ENCODE measurements around the gene UNC5CL. TPM values are rescaled to one million over a fixed set of nuclear protein-coding genes. Genes with fewer than 3 reads are reported as not detected.

Gene UNC5CL
- total and polyA plus RNA-seq, 2 donors (not counting 1 experiment from before 2014, with no cell fraction given): 0.01 to 0.17 TPM

DNA sequence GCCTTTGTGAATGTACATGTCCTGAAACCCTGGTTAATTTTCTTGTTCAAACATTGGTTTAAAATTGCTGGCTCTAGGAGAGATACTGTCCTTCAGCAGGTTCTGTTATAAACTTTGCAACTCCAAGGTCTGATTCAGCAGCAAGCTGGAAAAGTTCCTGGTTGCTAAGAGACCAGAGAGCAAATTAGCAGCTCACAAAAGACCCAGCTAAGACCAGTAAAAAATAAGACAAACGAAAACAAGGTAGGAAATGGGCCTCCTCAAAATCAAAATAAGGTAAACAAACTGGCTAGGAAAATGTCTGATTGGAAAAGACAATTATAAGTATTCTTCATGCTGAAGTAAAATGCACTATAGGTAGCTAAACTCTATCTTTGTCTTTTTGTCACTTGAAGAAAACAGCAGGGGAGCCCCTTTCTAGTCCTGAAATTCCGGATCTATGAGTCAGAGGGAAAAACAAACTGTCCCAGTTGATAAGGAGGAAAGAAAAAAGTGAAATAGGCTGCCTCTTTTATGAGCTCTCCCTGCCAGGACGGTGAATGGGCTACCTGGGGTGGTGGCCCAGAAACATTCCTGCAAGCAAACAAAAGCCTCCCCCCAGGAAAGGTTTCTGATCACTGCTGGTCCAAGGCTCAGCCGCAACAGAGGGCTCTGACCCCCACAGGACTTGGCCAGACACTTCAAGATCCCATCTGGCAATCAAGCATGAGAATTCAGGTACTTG is 41.6 kb downstream of the UNC5CL start:
- Histone ChIP-seq H3K27ac (ENCODE audit: insufficient read depth, low read length) (no peak overlapping the region), H3K9ac (ENCODE audit: insufficient read depth, low read length) (no peak overlapping the region)

GRCh38 chr6:40996591-40997233 is 42.3 kb downstream of the UNC5CL start:
- H3K36me3 ChIP-seq (ENCODE audit: control insufficient read depth, insufficient read depth, low read length): no peaks in the 10 kb centered on the region
- H3K79me2 ChIP-seq (ENCODE audit: control insufficient read depth, insufficient read depth, low read length): no peaks in the 10 kb centered on the region
- H3K9me3 ChIP-seq (ENCODE audit: control insufficient read depth, insufficient read depth, low read depth, low read length): no peaks in the 10 kb centered on the region
- no peak overlapping the region for H3K4me3 ChIP-seq (replicated peaks in 1 of 4; ENCODE audit: control extremely low read depth in 1 of 4, insufficient read depth in 1 of 4, low read depth in 3 of 4, low read length in 4 of 4)
- H3K27me3 ChIP-seq (ENCODE audit: control insufficient read depth, insufficient read depth, low read length): no peaks in the 10 kb centered on the region
- peaks cover 5% of the 10 kb centered on the region for H3K4me1 ChIP-seq (ENCODE audit: control insufficient read depth, extremely low read depth, insufficient read depth, low read length)
- TF ChIP-seq, protein P1, sequence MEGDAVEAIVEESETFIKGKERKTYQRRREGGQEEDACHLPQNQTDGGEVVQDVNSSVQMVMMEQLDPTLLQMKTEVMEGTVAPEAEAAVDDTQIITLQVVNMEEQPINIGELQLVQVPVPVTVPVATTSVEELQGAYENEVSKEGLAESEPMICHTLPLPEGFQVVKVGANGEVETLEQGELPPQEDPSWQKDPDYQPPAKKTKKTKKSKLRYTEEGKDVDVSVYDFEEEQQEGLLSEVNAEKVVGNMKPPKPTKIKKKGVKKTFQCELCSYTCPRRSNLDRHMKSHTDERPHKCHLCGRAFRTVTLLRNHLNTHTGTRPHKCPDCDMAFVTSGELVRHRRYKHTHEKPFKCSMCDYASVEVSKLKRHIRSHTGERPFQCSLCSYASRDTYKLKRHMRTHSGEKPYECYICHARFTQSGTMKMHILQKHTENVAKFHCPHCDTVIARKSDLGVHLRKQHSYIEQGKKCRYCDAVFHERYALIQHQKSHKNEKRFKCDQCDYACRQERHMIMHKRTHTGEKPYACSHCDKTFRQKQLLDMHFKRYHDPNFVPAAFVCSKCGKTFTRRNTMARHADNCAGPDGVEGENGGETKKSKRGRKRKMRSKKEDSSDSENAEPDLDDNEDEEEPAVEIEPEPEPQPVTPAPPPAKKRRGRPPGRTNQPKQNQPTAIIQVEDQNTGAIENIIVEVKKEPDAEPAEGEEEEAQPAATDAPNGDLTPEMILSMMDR (conservative IDR thresholded peaks at IDR 0.05 in 1 of 2, IDR thresholded peaks at IDR 0.05 in 1 of 2; ENCODE audit: low read depth in 1 of 2, low read length in 2 of 2): no peak
- TF ChIP-seq EZH2 (IDR thresholded peaks at IDR 0.05; ENCODE audit: low read length, missing control alignments): no peak
- H3K27ac ChIP-seq (ENCODE audit: insufficient read depth, low read length): no peak overlapping the region
- no peak overlapping the region for H3K4me2 ChIP-seq (ENCODE audit: extremely low read depth, insufficient read depth, low read length)
- no peaks in the 10 kb centered on the region for H4K20me1 ChIP-seq (ENCODE audit: control insufficient read depth, extremely low read depth, insufficient read depth, low read length)
- no peak overlapping the region for H3K9ac ChIP-seq (ENCODE audit: insufficient read depth, low read length)
- peak in 1 of 2 donors; percentile 12 for DNase-seq (ENCODE audit: low read depth in 2 of 2)
- H2AFZ ChIP-seq (ENCODE audit: low read length): no peak overlapping the region

More for the DNA sequence above, 41.6 kb downstream of the UNC5CL start:
- H3K4me3 ChIP-seq (replicated peaks in 1 of 4; ENCODE audit: control extremely low read depth in 1 of 4, insufficient read depth in 1 of 4, low read depth in 3 of 4, low read length in 4 of 4): no peak overlapping the region
- no peaks in the 10 kb centered on the region for H3K27me3 ChIP-seq (ENCODE audit: control insufficient read depth, insufficient read depth, low read length)
- no peaks in the 10 kb centered on the region for H3K36me3 ChIP-seq (ENCODE audit: control insufficient read depth, insufficient read depth, low read length)
- H4K20me1 ChIP-seq (ENCODE audit: control insufficient read depth, extremely low read depth, insufficient read depth, low read length): no peaks in the 10 kb centered on the region
- TF ChIP-seq EZH2 (IDR thresholded peaks at IDR 0.05; ENCODE audit: low read length, missing control alignments): no peak
- TF ChIP-seq, protein P1 (conservative IDR thresholded peaks at IDR 0.05 in 1 of 2, IDR thresholded peaks at IDR 0.05 in 1 of 2; ENCODE audit: low read depth in 1 of 2, low read length in 2 of 2): no peak
- DNase-seq (ENCODE audit: low read depth in 2 of 2): peak; percentile 53 to 83
- H3K9me3 ChIP-seq (ENCODE audit: control insufficient read depth, insufficient read depth, low read depth, low read length): no peaks in the 10 kb centered on the region
- no peak overlapping the region for H2AFZ ChIP-seq (ENCODE audit: low read length)
- H3K4me2 ChIP-seq (ENCODE audit: extremely low read depth, insufficient read depth, low read length): no peak overlapping the region
- H3K4me1 ChIP-seq (ENCODE audit: control insufficient read depth, extremely low read depth, insufficient read depth, low read length): peaks cover 5% of the 10 kb centered on the region
- H3K79me2 ChIP-seq (ENCODE audit: control insufficient read depth, insufficient read depth, low read length): no peaks in the 10 kb centered on the region

DNA sequence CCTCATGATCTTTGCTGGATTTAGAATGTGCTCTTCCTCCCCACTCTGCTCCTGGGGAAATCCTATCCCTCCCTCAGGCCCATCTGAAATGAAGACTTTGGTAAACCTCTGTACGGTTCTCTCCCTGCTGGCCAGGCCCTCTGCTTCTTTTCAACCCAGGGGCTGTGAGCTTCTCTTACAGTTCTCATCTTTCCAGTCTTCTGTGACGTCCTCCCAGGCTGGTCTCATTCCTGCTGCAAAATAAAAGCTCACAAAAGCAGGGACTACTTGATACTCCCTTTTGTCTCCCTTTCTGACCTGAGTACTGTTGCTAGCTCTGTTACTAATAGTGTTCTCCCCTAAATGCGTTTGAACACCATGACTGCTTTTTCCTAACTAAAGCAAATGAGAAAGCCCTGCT is 46.3 kb downstream of the UNC5CL start:
- no peak overlapping the region for H3K4me2 ChIP-seq (ENCODE audit: extremely low read depth, insufficient read depth, low read length)
- no peaks in the 10 kb centered on the region for H3K79me2 ChIP-seq (ENCODE audit: control insufficient read depth, insufficient read depth, low read length)
- H3K27me3 ChIP-seq (ENCODE audit: control insufficient read depth, insufficient read depth, low read length): peaks cover 2% of the 10 kb centered on the region
- H2AFZ ChIP-seq (ENCODE audit: low read length): no peak overlapping the region
- H3K9me3 ChIP-seq (ENCODE audit: control insufficient read depth, insufficient read depth, low read depth, low read length): no peaks in the 10 kb centered on the region
- TF ChIP-seq EZH2 (IDR thresholded peaks at IDR 0.05; ENCODE audit: low read length, missing control alignments): no peak
- TF ChIP-seq, protein P1 (conservative IDR thresholded peaks at IDR 0.05 in 1 of 2, IDR thresholded peaks at IDR 0.05 in 1 of 2; ENCODE audit: low read depth in 1 of 2, low read length in 2 of 2): no peak
- H3K4me3 ChIP-seq (replicated peaks in 1 of 4; ENCODE audit: control extremely low read depth in 1 of 4, insufficient read depth in 1 of 4, low read depth in 3 of 4, low read length in 4 of 4): no peak overlapping the region
- DNase-seq (ENCODE audit: low read depth in 2 of 2): no peak
- H4K20me1 ChIP-seq (ENCODE audit: control insufficient read depth, extremely low read depth, insufficient read depth, low read length): no peaks in the 10 kb centered on the region
- H3K27ac ChIP-seq (ENCODE audit: insufficient read depth, low read length): no peak overlapping the region
- no peaks in the 10 kb centered on the region for H3K36me3 ChIP-seq (ENCODE audit: control insufficient read depth, insufficient read depth, low read length)
- peaks cover 5% of the 10 kb centered on the region for H3K4me1 ChIP-seq (ENCODE audit: control insufficient read depth, extremely low read depth, insufficient read depth, low read length)
- H3K9ac ChIP-seq (ENCODE audit: insufficient read depth, low read length): no peak overlapping the region

Data from fibroblast of lung (primary cell).